HepG2 (cell line): ENCODE data around the gene EVPLL. TPM values are rescaled to one million over a fixed set of nuclear protein-coding genes. Genes with fewer than 3 reads are reported as not detected.
"Not testable (repeated sequence)": the region's sequence is repeated elsewhere in the genome, so short reads cannot be mapped to it uniquely, and the experiment has no call there.

Experiments
- ATAC-seq: fragments of 200-7000 bp; cut with Tn5 transposase; 3 replicates; pipeline ENCODE4 v1.9.1; 2020; ENCODE audit warnings: mild to moderate bottlenecking, moderate library complexity
- BruUV-seq: library from RNA; stranded (reverse); fragments of 400-500 nt; replicated peaks from 2 replicates; lab custom pipeline; 2021; lab: Mats Ljungman, UMichigan
- CTCF ChIA-PET: fragments of 300-600 bp; formaldehyde crosslinking; extraction: SDS; loops from one replicate; lab custom pipeline; 2021; ENCODE audit warnings: low total read pairs, inconsistent platforms, low intra/inter-chr PET ratio; lab: Yijun Ruan, JAX
- POLR2A ChIA-PET: fragments of 350-600 bp; sonication (Branson Sonifier 250); formaldehyde crosslinking; loops from one replicate; lab custom pipeline; 2020; ENCODE audit warnings: antibody characterized with exemption, inconsistent platforms; lab: Yijun Ruan, JAX
- DNase-seq: peaks from one replicate; pipeline ENCODE4 v3.0.0-alpha.2; 2015; ENCODE audit warnings: low spot score
- FAIRE-seq: peaks from 3 replicates; lab custom pipeline; 2011; peaks lifted over from hg19 to GRCh38; lab: Jason Lieb, UNC
- H2AFZ ChIP-seq: one replicate; pipeline ENCODE4 v1.6.1; 2011; ENCODE audit warnings: low read length, inconsistent platforms
- H3K27ac ChIP-seq: fragments of 300-600 bp; 3 replicates; pipeline ENCODE4 v1.8.0; 2011; ENCODE audit warnings: mixed run types, mild to moderate bottlenecking, mixed read lengths, low read length, inconsistent platforms; ENCODE audit not compliant: insufficient read depth; ENCODE audit errors: extremely low read length
- H3K27me3 ChIP-seq, 2 experiments: fragments of 200-600 bp in 1 of 2; 2 replicates in 1 of 2; 3 replicates in 1 of 2; pipeline versions ENCODE4 v1.6.0 to v1.8.0; 2011; ENCODE audit warnings: low read length in 2 of 2, mild to moderate bottlenecking in 2 of 2, moderate library complexity in 2 of 2, inconsistent platforms in 1 of 2; ENCODE audit not compliant: insufficient read depth in 2 of 2, control insufficient read depth in 1 of 2
- H3K36me3 ChIP-seq, 2 experiments: fragments of 200-600 bp in 1 of 2; replicated peaks in 1 of 2; 2 replicates in 1 of 2; 3 replicates in 1 of 2; pipeline versions ENCODE4 v1.5.1 to v1.8.0; 2011; ENCODE audit warnings: low read length in 2 of 2, inconsistent platforms in 1 of 2; ENCODE audit not compliant: insufficient read depth in 2 of 2, control insufficient read depth in 1 of 2
- H3K4me1 ChIP-seq: 2 replicates; pipeline ENCODE4 v1.5.1; 2012; ENCODE audit warnings: low read length, inconsistent platforms; ENCODE audit not compliant: insufficient read depth
- H3K4me2 ChIP-seq: 2 replicates; pipeline ENCODE4 v1.6.0; 2011; ENCODE audit warnings: low read depth, low read length, inconsistent platforms
- H3K4me3 ChIP-seq, 3 experiments: fragments of 200-600 bp in 1 of 3; sonication (generic), shearing (Covaris generic) in 1 of 3; replicated peaks in 1 of 3; 2 replicates each; pipeline ENCODE4 v1.5.1; 2011 to 2016; ENCODE audit warnings: low read length in 3 of 3, inconsistent platforms in 2 of 3, low read depth in 2 of 3, mild to moderate bottlenecking in 2 of 3, control low read depth in 1 of 3, mixed read lengths in 1 of 3; ENCODE audit not compliant: insufficient read depth in 1 of 3
- H3K79me2 ChIP-seq: one replicate; pipeline ENCODE4 v1.6.1; 2011; ENCODE audit warnings: low read length, inconsistent platforms; ENCODE audit not compliant: insufficient read depth
- H3K9ac ChIP-seq: 2 replicates; pipeline ENCODE4 v1.6.0; 2011; ENCODE audit warnings: mild to moderate bottlenecking, low read depth, low read length, inconsistent platforms; ENCODE audit not compliant: insufficient read depth
- H3K9me3 ChIP-seq: 2 replicates; pipeline ENCODE4 v1.5.1; 2012; ENCODE audit warnings: mild to moderate bottlenecking, low read length
- H4K20me1 ChIP-seq: 2 replicates; pipeline ENCODE4 v1.6.0; 2011; ENCODE audit warnings: inconsistent platforms, mild to moderate bottlenecking, low read length, moderate library complexity; ENCODE audit not compliant: insufficient read depth
- WGBS: methylation state at CpG from one replicate; pipeline ENCODE4 v1.1.6; 2017; ENCODE audit warnings: low lambda C conversion rate; 5-methylcytosine and 5-hydroxymethylcytosine counted together
- in situ Hi-C: cut with HindIII; loops from 2 replicates; pipeline ENCODE4 v1.10.0; 2017; ENCODE audit warnings: low pct_unique_long_range_greater_than_20kb; ENCODE audit not compliant: extremely low pct_ligation_motif_present
- intact Hi-C: fragments of 100-400 bp; cut with micrococcal nuclease; formaldehyde crosslinking; loops from one replicate; pipeline ENCODE4 v1.10.0; 2022; ENCODE audit not compliant: unreplicated experiment
- polyA plus RNA-seq, 8 experiments: library from polyadenylated mRNA; depleted of rRNA in 3 of 8; stranded (reverse) in 7 of 8; unstranded in 1 of 8; fragments of >200 nt; fragmentation: Illumina TruSeq in 4 of 8; extraction: Trizol in 4 of 8; gene quantifications; 2 replicates each; pipeline versions ENCODE4 v1.2.1 to v1.2.3, GENCODE V29; 2011 to 2016; ENCODE audit warnings: low read depth in 4 of 8, missing spikeins in 1 of 8, mixed read lengths in 1 of 8; ENCODE audit not compliant: insufficient read depth in 1 of 8
- total RNA-seq, 5 experiments: library from RNA; depleted of rRNA; stranded (reverse); fragments of >200 nt; fragmentation: Illumina TruSeq; extraction: Trizol; gene quantifications; 2 replicates each; pipeline ENCODE4 v1.2.3, GENCODE V29; 2016; ENCODE audit warnings: low read depth in 1 of 5

Gene EVPLL
- total and polyA plus RNA-seq, 2 of the 13 experiments (the other 11 are each of a cell fraction or from before 2014, with no cell fraction given): 0.07 TPM; not detected in 1

DNA sequence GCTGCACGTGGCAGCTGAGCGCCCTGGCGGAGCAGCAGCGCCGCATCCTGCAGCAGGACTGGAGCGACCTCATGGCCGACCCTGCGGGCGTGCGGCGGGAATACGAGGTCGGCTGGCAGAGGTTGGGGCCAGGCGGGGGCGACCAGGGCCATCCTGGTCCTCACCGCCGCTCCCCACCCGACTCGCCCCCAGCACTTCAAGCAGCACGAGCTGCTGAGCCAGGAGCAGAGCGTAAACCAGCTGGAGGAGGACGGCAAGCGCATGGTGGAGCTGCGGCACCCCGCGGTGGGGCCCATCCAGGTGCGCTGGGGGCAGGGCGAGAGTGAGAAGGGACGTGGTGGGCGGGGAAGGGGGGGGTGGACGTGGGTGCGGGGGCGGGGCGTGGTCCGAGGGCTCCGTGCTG, 5.5 kb downstream of the EVPLL start:
- BruUV-seq, H3K4me2 ChIP-seq, H3K36me3 ChIP-seq, H3K27ac ChIP-seq, H4K20me1 ChIP-seq, DNase-seq, H2AFZ ChIP-seq, intact Hi-C loops, H3K79me2 ChIP-seq, H3K9ac ChIP-seq, H3K4me3 ChIP-seq, ATAC-seq, H3K4me1 ChIP-seq, CTCF ChIA-PET, POLR2A ChIA-PET, FAIRE-seq, H3K9me3 ChIP-seq, H3K27me3 ChIP-seq, in situ Hi-C loops: not testable (repeated sequence)
- WGBS: 71% methylated on average over 33 of the region's 36 CpGs

DNA sequence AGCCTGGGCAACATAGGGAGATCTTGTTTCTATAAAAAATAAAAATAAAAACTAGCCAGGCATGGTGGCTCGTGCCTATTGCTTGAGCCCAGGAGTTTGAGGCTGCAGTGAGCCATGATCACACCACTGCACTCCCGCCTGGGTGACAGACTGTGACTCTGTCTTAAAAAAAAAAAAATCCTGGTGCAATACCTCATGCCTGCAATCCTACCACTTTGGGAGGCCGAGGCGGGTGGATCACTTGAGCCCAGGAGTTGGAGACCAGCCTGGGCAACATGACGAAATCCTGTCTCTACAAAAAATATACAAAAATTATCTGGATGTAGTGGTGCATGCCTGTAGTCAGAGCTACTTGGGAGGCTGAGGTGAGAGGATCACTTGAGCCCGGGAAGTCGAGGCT, 6.7 kb downstream of the EVPLL start:
- H3K36me3 ChIP-seq, intact Hi-C loops, ATAC-seq, in situ Hi-C loops, H3K9ac ChIP-seq, H4K20me1 ChIP-seq, H3K4me1 ChIP-seq, CTCF ChIA-PET, H3K27ac ChIP-seq, H3K4me2 ChIP-seq, DNase-seq, H3K9me3 ChIP-seq, H2AFZ ChIP-seq, FAIRE-seq, H3K4me3 ChIP-seq, H3K79me2 ChIP-seq, H3K27me3 ChIP-seq, POLR2A ChIA-PET, BruUV-seq: not testable (repeated sequence)
- 26% methylated on average over 7 of the region's 7 CpGs for WGBS

DNA sequence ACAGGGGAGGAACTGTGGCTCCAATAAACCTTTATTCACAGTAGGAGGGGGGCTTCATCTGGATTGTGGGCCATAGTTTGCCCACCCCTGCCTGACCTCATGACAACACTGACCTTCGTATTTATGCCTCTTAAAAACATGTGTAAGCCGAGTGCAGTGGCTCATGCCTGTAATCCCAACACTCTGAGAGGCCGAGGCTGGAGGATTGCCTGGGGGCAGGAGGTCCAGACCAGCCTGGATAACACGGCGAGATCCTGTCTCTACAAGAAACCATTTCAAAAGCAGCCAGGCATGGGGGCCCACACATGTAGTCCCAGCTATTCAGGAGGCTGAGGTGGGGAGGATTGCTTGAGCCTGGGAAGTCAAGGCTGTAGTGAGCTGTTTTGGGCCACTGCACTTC, 10.0 kb downstream of the EVPLL start:
- ATAC-seq, H4K20me1 ChIP-seq, BruUV-seq, H3K36me3 ChIP-seq, DNase-seq, FAIRE-seq, H3K9me3 ChIP-seq, H3K4me3 ChIP-seq, in situ Hi-C loops, H3K4me1 ChIP-seq, H3K27ac ChIP-seq, H3K79me2 ChIP-seq, CTCF ChIA-PET, H2AFZ ChIP-seq, H3K4me2 ChIP-seq, POLR2A ChIA-PET, intact Hi-C loops, H3K9ac ChIP-seq, H3K27me3 ChIP-seq: not testable (repeated sequence)
- WGBS: 17% methylated on average over 1 of the region's 5 CpGs

DNA sequence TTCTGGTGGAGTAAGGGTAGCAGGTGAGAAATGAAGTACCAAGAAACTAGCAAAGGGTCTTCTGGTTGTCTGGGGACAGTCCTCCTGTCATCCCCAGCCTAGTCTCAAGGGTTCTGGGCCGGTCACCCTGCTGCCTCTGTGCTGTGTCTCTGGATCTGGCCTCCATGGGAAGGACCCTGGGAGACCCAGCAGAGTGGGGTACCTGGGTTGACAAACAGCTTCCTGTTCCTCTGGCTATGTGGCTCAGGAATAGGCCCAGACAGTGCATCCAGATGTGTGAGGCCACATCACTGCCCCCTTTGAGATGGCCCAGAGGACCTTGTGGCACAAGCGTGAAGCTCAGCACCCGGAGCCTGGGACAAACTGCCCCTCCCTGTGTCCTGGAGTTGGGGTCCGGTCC, 10.7 kb downstream of the EVPLL start:
- H3K4me3 ChIP-seq, H3K36me3 ChIP-seq, H3K27ac ChIP-seq, ATAC-seq, H3K79me2 ChIP-seq, BruUV-seq, H3K9ac ChIP-seq, in situ Hi-C loops, H2AFZ ChIP-seq, H3K4me1 ChIP-seq, H4K20me1 ChIP-seq, intact Hi-C loops, H3K9me3 ChIP-seq, H3K27me3 ChIP-seq, CTCF ChIA-PET, DNase-seq, POLR2A ChIA-PET, FAIRE-seq, H3K4me2 ChIP-seq: not testable (repeated sequence)
- 0% methylated on average over 2 of the region's 4 CpGs for WGBS
